GM21576 (cell line): ENCODE data around the gene MAP4K3.
"Not testable (repeated sequence)": the region's sequence is repeated elsewhere in the genome, so short reads cannot be mapped to it uniquely, and the experiment has no call there.

ENCODE experiments used
- ATAC-seq: cut with Tn5 transposase; IDR thresholded peaks from one replicate; pipeline ENCODE4 v1.9.1; 2021; ENCODE audit warnings: mild to moderate bottlenecking, moderate library complexity; ENCODE audit not compliant: unreplicated experiment

The MAP4K3 gene

DNA sequence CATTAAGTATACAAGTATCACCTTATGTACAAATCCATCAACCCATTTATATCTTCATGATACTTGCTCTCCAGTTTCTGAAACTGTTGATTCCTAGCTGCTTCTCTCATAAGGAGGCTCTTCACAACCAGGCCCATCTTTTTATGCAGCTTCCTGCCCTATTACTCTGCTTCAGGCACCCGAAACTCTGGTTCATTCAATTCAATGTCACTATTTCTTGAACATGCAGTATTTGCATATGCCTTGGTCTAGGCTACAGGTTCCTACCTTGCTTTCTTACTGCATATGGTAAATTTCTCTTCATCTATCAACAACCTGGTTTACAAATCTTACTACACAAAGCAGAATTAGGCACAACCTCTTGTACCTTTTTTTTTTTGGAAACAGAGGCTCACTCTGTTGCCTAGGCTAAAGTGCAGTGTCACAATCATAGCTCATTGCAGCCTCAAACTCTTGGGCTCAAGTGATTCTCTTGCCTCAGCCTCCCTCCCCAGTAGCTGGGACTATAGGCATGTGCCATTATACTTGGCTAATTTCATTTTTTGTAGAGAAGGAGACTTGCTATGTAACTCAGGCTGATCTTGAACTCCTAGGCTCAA, 190.6 kb downstream of the MAP4K3 start:
- no peak for ATAC-seq

DNA sequence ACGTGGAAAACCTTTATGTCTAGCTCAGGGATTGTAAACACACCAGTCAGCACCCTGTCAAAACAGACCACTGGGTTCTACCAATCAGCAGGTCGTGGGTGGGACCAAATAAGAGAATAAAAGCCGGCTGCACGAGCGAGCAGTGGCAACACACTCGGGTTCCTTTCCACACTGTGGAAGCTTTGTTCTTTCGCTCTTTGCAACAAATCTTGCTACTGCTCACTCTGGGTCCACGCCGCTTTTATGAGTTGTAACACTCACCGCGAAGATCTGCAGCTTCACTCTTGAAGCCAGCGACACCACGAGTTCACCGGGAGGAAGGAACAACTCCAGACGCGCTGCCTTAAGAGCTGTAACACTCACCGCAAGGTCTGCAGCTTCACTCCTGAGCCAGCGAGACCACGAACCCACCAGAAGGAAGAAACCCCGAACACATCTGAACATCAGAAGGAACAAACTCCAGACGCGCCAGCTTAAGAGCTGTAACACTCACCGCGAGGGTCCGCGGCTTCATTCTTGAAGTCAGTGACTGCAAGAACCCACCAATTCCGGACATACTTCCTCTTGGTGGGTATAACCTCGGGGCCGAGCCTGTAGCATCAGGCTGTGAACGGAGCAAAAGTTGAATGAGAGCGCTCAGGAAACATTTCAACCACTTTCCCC, 192.0 kb downstream of the MAP4K3 start:
- ATAC-seq, result not testable (repeated sequence)

DNA sequence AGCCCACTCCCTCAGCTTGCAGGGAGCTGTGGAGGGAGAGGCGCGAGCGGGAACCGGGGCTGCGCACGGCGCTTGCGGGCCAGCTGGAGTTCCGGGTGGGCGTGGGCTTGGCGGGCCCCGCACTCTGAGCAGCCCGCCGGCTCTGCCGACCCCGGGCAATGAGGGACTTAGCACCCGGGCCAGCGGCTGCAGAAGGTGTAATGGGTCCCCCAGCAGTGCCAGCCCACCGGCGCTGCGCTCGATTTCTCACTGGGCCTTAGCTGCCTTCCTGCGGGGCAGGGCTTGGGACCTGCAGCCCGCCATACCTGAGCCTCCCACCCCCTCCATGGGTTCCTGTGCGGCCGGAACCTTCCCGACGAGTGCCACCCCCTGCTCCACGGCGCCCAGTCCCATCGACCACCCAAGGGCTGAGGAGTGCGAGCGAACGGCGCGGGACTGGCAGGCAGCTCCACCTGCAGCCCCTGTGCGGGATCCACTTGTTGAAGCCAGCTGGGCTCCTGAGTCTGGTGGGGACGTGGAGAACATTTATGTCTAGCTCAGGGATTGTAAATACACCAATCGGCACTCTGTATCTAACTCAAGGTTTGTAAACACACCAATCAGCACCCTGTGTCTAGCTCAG, 192.7 kb downstream of the MAP4K3 start:
- not testable (repeated sequence) for ATAC-seq

DNA sequence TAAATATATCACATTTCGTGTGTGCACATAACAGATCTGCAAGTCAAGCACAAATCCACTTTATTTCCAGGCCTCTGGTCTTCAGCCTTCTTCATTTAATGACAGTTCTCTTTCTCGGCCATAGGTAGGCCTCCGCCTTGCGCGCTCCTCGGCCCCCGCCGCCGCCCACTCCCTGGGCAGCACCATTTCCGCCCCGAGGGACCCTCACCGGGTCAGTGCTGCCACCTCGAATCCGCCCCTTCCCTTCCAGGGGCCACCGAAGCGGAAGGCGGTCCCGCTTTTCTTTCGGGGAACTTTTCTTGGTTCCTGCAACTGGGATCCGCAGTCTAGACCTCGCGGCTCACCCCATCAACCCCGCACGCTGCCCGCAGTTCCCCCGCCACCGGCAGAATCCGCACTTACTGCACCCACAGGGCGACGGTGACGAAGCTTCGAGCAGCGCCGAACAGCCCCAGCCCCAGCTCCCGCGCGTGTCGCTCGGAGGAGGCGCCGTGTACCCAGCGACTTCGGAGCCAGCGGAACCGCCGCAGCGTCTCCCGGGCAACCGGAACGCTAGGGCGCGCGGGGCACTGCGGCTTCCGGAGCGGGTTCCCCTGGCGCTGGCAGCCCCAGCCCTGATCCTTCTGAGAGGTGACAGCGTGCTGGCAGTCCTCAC, 193.5 kb downstream of the MAP4K3 start, which contains the start of gene CDKL4:
Gene CDKL4 (minus strand): TSS at position 502 of the 655 bp plus-strand sequence.
- no peak for ATAC-seq

DNA sequence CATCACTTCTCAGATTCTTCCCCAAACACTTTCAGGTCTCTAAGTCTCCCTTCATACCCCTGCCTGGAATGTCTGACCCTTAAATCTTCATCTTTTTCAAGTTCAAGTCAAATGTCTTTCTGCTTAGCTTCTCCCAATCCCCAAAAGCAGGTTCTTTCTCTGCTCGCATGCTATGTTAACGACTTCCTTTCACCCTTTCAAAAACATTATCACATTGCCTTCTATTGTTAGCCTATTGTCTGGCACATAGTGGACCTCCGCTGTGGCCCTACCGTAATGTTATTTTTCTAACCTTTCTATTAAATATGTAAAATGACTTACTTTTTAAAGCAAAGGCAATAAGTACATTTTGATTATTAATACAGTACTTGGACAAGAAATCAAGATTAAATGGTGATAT, 195.5 kb downstream of the MAP4K3 start:
- no peak for ATAC-seq

DNA sequence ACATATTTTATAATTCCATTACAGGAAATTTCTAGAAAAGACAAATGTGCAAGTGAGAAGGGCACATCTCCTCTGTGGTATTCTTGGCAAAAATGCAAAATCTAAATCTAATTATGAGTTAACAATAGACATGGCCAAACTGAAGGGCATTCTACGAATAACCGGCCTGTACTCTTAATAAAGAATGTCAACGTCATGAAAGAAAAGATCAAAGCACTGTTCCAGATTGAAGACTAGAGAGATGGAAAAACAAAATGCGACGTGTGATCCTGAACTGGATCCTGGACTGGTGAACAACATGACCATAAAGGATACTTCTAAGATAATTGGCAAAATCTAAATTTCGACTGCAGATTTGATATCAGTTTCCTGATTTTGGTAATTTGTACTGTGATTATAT, 196.3 kb downstream of the MAP4K3 start:
- no peak for ATAC-seq

DNA sequence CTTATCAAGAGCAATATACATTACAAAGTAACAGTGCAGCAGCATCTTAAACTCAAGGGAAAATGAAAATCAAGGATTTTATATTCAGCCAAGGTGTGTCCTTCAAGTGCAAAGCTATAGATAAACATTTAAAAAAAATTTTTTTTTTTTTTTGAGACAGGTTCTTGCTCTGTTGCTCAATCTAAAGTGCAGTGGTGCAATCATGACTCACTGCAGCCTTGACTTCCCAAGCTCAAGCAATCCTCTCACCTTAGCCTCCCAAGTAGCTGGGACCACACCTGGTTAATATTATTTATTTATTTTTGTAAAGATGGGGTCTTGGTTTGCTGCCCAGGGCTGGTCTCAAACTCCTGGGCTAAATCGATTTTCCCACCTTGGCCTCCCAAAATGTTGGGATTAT, 202.3 kb downstream of the MAP4K3 start:
- ATAC-seq, result no peak

DNA sequence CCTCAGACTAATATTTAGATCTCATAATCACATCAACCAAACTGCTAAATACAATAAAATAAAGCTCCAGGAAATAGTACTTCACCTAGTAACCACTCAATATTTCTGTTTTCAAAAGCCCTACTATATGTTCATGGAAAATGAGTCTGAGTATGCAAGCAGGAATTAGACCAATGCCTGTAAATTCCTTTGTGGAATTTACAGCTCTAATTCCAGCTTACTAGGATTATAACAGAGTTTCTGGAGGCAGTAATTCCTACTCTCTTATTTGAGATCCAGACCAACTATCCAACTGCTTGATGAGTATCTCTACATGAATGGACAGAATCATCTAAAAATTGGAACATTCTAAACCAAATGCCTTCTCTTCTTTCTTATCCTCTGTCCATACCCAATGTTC, 204.9 kb downstream of the MAP4K3 start:
- no peak for ATAC-seq

DNA sequence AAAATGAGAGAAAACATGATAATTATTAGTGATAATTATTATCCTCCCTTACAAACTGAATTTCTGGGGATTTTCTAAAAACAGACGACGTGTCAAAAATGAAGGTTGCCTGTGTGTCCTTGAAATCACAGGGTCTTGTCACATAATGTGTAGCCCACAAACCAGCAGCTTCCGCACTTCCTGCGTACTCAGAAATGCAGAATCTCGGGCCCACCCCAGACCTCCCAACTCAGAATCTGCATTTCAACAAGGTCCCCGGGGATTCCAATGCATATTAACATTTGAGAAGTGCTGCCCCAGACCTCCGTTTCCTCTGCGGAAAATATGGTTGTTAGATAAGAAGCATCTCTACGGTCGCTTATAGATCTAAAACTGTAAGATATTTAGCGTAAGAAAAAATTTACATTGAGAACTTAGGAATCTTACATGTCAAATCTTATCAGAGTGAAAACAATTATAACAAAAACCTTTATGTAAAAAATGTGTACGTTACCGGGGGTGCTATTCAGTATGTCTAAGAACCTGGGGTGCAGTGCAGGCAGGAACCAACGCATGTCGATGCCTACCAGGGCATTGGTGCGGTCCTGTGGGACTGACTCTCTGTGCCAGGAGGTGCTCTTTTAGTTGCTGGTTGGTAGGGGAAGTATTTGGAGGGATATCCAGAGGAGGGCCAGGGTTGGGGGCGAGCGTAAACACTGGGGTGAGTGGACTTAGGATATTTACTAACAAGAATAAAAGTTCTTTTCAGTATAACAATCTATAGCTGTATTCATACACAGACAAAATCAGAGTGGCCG, 208.5 kb downstream of the MAP4K3 start:
- no peak for ATAC-seq

DNA sequence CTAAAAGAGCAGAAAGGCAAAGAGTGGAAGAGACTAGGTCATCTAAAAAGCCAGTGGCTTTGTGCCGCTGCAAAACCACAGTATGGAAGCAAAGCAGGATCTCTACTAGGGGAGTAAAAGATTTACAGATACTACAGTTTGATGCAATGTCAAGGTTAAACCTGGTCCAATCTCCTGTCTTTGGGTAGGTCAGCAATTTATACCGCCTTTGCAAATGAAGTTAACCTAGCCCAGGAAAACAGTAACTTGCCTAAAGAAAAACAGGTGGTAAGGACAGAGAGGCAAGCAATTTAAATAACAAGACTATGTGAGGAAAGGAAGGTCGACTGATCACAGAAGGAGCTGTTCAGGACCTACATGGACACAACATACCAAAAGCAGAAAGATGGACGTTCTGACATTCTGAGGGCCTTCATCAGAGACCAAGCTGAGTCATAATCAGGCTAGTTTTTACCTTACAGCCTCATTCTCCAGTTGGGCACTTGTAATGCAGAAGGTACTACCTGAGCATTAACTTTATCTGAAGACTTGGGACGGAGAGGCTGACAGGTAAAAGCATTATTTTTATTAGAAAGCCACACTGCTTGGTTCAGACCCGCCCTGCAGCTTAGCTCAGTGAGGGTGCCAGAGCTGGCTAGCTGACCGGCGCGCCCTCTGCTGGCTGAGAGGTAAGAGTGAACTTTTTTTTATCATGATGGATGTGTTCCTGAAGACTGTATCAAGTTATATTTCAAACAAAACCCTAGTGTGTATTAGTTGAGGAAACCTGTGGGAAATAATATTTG, 209.3 kb downstream of the MAP4K3 start:
- peak; percentile 70 for ATAC-seq

DNA sequence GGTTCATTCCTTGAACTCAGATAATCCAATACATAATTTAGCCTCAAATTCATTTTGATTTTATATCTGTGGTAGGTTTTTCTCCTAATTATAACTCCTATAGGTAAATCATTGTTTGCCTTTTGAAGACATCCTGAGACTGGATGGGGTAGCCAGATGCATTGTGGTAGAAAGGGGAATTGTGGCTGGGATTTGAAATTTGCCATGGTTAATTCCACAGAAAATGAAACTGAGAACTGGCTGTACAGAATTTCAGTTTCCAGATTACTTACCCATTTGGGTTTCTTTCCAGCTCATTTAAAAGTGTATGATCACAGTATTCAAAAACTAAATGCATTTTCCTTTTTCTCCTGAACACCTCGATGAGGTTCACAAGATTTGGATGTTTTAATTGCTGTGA, 211.5 kb downstream of the MAP4K3 start:
- ATAC-seq, result no peak

DNA sequence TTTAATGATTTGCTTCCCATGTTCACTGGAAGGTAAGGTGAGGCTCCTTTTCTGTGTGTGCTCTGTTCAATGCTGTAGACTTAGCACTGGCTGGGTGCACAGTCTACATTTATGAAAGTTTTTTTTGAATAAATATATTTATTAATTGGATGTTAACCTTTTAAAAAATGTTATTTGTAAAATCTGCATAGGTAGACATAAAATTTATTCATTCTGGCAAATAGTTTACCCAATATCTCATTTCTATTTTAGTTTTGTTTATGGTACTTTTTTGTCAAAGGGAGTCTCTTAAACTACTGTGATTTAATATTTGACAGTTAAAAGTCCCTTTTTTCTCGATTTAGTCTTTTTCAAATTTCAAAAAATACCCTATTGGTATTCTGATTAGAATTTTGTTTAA, 213.2 kb downstream of the MAP4K3 start:
- ATAC-seq, result no peak

DNA sequence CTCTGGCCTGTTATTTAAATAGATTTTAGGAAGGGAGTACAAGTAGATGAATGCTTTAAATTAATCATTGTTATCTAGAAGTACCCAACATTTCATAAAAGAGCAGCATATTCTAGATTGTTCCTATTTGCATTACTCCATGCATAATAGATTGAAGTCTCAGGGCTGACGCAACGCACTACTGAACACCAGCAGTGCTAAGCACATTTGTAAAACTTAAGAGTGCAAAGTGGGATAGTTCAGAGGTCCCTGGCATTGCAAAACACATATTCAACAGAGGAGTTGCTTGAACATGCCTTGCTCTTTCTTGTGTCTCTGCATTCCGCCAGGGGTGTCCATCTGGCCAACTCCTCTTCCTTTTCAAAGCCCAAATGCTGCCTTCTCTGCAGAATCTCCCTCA, 215.6 kb downstream of the MAP4K3 start:
- ATAC-seq, result no peak

DNA sequence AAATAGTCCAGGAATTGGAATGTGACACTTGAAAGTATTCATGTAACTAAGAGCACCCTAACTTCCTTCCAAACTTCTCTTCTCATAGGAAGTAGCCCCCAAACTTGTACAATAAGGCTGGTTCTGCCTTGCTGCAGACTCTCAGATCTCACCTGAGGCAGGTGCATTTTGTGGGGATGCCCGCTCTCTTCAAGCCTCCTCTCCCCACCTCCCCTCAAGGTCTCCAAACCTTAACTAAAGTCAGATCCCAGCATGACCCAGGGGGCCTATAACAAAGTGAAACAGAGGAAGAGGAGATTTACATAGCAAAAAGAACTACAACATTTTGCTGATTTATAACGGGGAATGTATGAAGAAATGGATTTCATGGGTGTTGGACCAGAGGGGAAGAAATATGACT, 216.9 kb downstream of the MAP4K3 start:
- ATAC-seq, result no peak

DNA sequence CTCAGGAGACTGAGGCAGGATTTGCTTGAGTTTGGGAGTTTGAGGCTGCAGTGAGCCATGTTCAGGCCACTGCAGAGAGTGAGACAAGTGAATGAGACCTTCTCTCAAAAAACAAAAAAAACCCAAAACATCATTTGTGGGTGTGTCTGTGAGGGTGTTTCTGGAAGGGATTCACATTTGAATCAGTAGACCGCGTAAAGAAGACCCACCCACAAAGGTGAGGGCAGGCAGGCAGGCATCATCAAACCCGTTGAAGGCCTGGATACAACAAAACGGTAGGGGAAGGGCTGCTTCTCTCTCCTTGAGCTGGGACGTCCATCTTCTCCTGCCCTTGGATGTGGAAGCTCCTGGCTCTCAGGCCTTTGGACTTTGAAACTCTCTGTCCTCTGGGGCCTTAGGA, 218.7 kb downstream of the MAP4K3 start:
- ATAC-seq, result no peak

DNA sequence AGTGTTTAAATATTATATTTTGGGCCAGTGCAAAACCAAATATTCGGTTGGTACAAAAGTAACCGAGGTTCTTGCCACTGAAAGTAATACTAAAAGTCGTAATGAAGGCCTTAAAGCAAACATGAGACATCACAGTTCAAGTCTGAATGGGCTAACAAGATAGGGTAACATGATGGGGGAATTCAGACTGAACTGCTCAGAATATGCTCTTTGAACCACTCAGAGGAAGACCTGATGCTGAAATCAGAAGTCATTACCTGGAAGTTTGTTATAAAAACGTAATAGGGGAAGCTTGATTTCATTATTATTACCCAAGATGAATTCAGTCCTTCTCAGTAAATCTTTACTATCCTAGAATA, 219.9 kb downstream of the MAP4K3 start:
- ATAC-seq, result no peak

DNA sequence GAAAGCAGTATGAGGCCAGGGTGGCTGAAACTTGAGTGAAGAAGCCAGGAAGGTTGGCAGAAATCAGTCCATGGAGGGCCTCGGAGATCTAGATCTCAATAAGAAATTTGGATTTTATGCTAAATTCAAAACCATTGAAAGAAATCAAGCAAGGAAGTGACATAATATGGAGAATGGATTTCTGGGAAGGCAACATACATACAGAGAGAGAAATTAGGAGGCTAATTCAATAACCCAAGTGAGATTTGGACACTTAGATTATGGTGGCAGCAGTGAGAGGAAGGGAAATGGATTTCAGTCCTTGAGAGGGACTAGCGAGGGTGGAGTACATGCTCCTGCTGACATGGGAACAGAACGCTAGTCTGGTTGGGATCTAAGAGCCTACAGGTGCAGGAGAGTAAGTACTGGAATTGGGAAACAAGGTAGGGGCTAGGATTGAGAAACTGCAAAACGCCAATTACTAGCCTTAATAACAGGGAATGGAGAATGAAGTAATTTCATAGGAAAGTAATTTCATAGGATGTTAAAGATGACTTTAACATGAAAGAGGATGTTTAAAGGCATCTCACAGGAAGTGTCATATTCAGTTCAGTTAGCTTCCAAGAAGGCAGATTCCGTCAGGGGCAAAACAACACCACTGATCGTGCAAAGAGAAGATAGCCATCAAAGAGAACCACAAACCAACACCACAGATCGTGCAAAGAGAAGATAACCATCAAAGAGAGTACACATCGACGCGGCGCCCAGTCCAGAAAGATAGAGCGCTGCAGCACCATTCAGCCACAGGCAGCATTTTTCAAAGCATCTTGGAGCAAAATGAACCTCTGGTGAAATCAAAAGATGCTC, 220.5 kb downstream of the MAP4K3 start:
- no peak for ATAC-seq

DNA sequence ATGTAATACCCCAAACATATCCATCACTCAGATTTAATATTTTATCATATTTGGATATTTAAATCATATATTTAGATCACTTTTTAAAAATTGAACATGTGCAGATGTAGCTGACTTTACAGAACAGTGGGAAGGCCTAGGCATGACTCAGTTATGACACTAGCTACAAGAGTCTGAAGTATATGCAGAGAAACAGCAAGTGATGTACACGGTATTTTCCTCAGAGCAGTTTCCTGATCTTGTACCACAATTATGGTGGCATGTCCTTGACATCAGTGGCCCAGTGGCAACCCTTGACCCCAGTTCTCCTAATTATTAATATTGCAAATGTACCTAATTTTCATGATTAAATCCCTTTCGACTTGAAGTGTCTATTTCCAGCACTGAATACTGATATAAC, 221.5 kb downstream of the MAP4K3 start:
- ATAC-seq, result no peak

DNA sequence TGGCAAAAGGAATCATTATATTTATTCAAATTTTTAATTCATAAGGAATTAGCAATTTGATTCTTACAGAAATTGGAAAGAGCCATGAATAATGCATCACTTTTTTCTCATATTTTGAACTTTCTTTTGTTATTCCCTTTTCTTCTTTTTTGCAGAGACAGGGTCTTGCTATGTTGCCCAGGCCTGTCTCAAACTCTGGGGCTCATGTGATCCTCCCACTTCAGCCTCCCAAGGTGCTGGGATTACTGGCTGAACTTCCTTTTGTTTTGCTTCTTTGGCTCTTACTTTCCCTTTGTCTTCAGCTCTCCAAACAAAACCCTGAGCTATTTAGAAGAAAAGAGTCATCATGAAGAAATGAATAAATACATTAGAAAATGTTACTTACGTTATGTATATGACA, 224.1 kb downstream of the MAP4K3 start:
- no peak for ATAC-seq

DNA sequence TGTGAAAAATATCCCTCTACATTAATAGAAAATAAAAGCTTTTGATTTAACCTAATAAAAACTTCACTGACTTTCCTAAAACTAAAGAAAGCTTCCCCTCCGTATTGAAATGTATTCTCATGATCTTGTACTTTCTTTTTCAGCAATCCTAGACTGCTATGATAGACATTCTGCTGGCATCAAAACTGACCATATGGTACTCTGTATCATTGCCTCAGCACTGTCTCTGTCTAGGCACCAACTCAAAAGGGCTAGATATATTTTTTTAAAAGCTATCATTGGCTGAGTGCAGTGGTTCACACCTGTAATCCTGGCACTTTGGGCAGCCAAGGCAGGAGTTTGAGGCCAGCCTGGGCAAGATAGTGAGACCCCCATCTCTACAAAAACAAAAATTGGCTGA, 226.2 kb downstream of the MAP4K3 start:
- ATAC-seq, result no peak
